Loucy (cell line): ENCODE measurements around the gene SLC35F3.

Source experiments
- EZH2phosphoT487 ChIP-seq: fragments of 200-600 bp; IDR thresholded peaks from 2 replicates; pipeline ENCODE4 v1.6.1; 2018; ENCODE audit warnings: antibody characterized with exemption, mild to moderate bottlenecking, moderate library complexity, borderline replicate concordance
- TF ChIP-seq, protein P1 (sequence below): fragments of 200-600 bp; sonication (generic); conservative IDR thresholded peaks from 2 replicates; pipeline ENCODE4 v1.5.1; 2014; ENCODE audit warnings: mild to moderate bottlenecking, antibody characterized with exemption, low read length

DNA sequence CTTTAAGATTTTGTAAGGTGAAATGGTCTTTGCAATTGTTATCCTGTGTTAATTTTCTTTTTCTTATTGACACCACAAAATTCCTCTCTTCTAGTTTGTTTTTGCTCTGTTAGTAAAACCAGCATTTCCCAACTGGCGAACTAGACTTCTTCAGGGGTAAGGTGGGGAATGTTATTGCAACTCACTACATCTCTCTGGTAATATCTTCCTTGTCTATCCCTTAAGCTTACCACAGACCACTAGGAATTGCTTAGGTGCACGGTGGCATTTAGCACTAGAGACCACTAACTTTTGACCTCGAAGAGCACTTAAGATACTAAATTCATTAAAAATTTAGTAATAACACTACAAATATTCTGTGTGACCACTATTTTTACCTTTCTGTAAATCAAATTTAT is 464.6 kb downstream of the SLC35F3 start:
- TF ChIP-seq, protein P1, sequence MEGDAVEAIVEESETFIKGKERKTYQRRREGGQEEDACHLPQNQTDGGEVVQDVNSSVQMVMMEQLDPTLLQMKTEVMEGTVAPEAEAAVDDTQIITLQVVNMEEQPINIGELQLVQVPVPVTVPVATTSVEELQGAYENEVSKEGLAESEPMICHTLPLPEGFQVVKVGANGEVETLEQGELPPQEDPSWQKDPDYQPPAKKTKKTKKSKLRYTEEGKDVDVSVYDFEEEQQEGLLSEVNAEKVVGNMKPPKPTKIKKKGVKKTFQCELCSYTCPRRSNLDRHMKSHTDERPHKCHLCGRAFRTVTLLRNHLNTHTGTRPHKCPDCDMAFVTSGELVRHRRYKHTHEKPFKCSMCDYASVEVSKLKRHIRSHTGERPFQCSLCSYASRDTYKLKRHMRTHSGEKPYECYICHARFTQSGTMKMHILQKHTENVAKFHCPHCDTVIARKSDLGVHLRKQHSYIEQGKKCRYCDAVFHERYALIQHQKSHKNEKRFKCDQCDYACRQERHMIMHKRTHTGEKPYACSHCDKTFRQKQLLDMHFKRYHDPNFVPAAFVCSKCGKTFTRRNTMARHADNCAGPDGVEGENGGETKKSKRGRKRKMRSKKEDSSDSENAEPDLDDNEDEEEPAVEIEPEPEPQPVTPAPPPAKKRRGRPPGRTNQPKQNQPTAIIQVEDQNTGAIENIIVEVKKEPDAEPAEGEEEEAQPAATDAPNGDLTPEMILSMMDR, result no peak
- TF ChIP-seq EZH2phosphoT487, result no peak
